WERI-Rb-1 (cell line): ENCODE data around the gene MPPED2.

Source experiments
- DNase-seq: peaks from one replicate; pipeline ENCODE4 v3.0.0-alpha.2; 2020
- H3K27ac ChIP-seq: fragments of 250-450 bp; sonication (Bioruptor Pico); 2 replicates; pipeline ENCODE4 v1.5.1; 2020; ENCODE audit warnings: mild to moderate bottlenecking, moderate library complexity
- H3K27me3 ChIP-seq: fragments of 250-450 bp; sonication (Bioruptor Pico); 2 replicates; pipeline ENCODE4 v1.5.1; 2021; ENCODE audit warnings: mild to moderate bottlenecking, low read depth, moderate library complexity; ENCODE audit not compliant: insufficient read depth, severe bottlenecking
- H3K36me3 ChIP-seq: fragments of 250-450 bp; sonication (Bioruptor Pico); 2 replicates; pipeline ENCODE4 v1.5.1; 2020; ENCODE audit warnings: mild to moderate bottlenecking, moderate library complexity
- H3K4me3 ChIP-seq: 2 replicates; pipeline ENCODE4 v1.5.1; 2011; ENCODE audit warnings: low read depth, mild to moderate bottlenecking, control low read depth, low read length
- H3K9me3 ChIP-seq: fragments of 250-450 bp; sonication (Bioruptor Pico); 2 replicates; pipeline ENCODE4 v1.5.1; 2021; ENCODE audit warnings: mild to moderate bottlenecking, moderate library complexity; ENCODE audit not compliant: severe bottlenecking
- CTCF ChIP-seq: IDR thresholded peaks from 2 replicates; pipeline ENCODE4 v1.5.1; 2011; ENCODE audit warnings: low read depth, mild to moderate bottlenecking, control low read depth, inconsistent platforms, low read length

The MPPED2 gene

GRCh38 chr11:30423886-30424285 is 162.3 kb downstream of the MPPED2 start:
- H3K9me3 ChIP-seq = no peaks in the 10 kb centered on the region
- no peak for TF ChIP-seq CTCF
- DNase-seq = no peak
- no peaks in the 10 kb centered on the region for H3K27me3 ChIP-seq
- no peak overlapping the region for H3K4me3 ChIP-seq
- H3K36me3 ChIP-seq = peaks cover 14% of the 10 kb centered on the region
- H3K27ac ChIP-seq = no peak overlapping the region

GRCh38 chr11:30423279-30423648 is 162.9 kb downstream of the MPPED2 start:
- no peak overlapping the region for H3K27ac ChIP-seq
- no peaks in the 10 kb centered on the region for H3K9me3 ChIP-seq
- no peak overlapping the region for H3K4me3 ChIP-seq
- peaks cover 14% of the 10 kb centered on the region for H3K36me3 ChIP-seq
- no peak for DNase-seq
- no peak for TF ChIP-seq CTCF
- no peaks in the 10 kb centered on the region for H3K27me3 ChIP-seq

- no peak overlapping the region for H3K27ac ChIP-seq
- H3K4me3 ChIP-seq = no peak overlapping the region
- no peak for TF ChIP-seq CTCF
- no peak for DNase-seq
- H3K9me3 ChIP-seq = no peaks in the 10 kb centered on the region
- H3K36me3 ChIP-seq = peaks cover 14% of the 10 kb centered on the region
- H3K27me3 ChIP-seq = no peaks in the 10 kb centered on the region
Measured at GRCh38 chr11:30422447-30423278, 163.5 kb downstream of the MPPED2 start.

- Histone ChIP-seq H3K9me3 (no peaks in the 10 kb centered on the region), H3K27ac (no peak overlapping the region), H3K27me3 (no peaks in the 10 kb centered on the region), H3K36me3 (peaks cover 11% of the 10 kb centered on the region), H3K4me3 (no peak overlapping the region)
- no peak for TF ChIP-seq CTCF
- DNase-seq = no peak
Measured at GRCh38 chr11:30420233-30420787, 165.8 kb downstream of the MPPED2 start.

- H3K36me3 ChIP-seq = peaks cover 39% of the 10 kb centered on the region
- H3K9me3 ChIP-seq = no peaks in the 10 kb centered on the region
- H3K4me3 ChIP-seq = no peak overlapping the region
- no peak for DNase-seq
- H3K27ac ChIP-seq = no peak overlapping the region
- TF ChIP-seq CTCF = no peak
- H3K27me3 ChIP-seq = no peaks in the 10 kb centered on the region
Measured at GRCh38 chr11:30414806-30415205, 171.3 kb downstream of the MPPED2 start.
